HFFc6 (cell line): ENCODE data around the gene ZNF593OS. TPM values are rescaled to one million over a fixed set of nuclear protein-coding genes. Genes with fewer than 3 reads are reported as not detected.

Experiments
- DNase-seq: peaks from one replicate; pipeline ENCODE4 v3.0.0-alpha.2; 2018
- H3K27ac Mint-ChIP-seq: 2 replicates; pipeline ENCODE4 v1.8.0; 2020; ENCODE audit warnings: mild to moderate bottlenecking, mixed read lengths
- H3K27me3 Mint-ChIP-seq: 2 replicates; pipeline ENCODE4 v1.8.0; 2021; ENCODE audit warnings: mild to moderate bottlenecking, moderate library complexity, mixed read lengths; ENCODE audit not compliant: insufficient read depth
- H3K36me3 Mint-ChIP-seq: 2 replicates; pipeline ENCODE4 v1.8.0; 2021; ENCODE audit warnings: low read depth, mixed read lengths
- H3K4me1 Mint-ChIP-seq: 2 replicates; pipeline ENCODE4 v1.8.0; 2020; ENCODE audit warnings: low read depth, mixed read lengths
- H3K4me3 Mint-ChIP-seq: 2 replicates; pipeline ENCODE4 v1.8.0; 2020; ENCODE audit warnings: mild to moderate bottlenecking, moderate library complexity, mixed read lengths
- H3K9me3 Mint-ChIP-seq: 2 replicates; pipeline ENCODE4 v1.8.0; 2020; ENCODE audit warnings: mild to moderate bottlenecking, mixed read lengths
- CTCF ChIP-seq: fragments of 200-600 bp; sonication (generic); IDR thresholded peaks from 2 replicates; pipeline ENCODE4 v1.5.0; 2021; ENCODE audit warnings: antibody characterized with exemption, mild to moderate bottlenecking
- total RNA-seq, 6 experiments: library from RNA; stranded (reverse); fragmentation: NEBNext Ultra II Directional; extraction: Animal tissue kit (Norgen Biotek cat#: 25700); gene quantifications; 2 replicates in 1 of 6; 3 replicates in 5 of 6; pipeline ENCODE4 v1.2.3, GENCODE V29; 2021

Gene ZNF593OS
- total RNA-seq, 6 experiments from 2014 or later, result not detected

GRCh38 chr1:26155370-26156284 lies 16.0 kb downstream of the ZNF593OS start:
- Mint-ChIP-seq H3K27ac (no peak overlapping the region), H3K36me3 (no peaks in the 10 kb centered on the region), H3K4me1 (peaks cover 5% of the 10 kb centered on the region; the same call in 1 of the 2 replicates), H3K4me3 (no peak overlapping the region), H3K9me3 (no peaks in the 10 kb centered on the region), H3K27me3 (peaks cover 47% of the 10 kb centered on the region)
- TF ChIP-seq CTCF, result no peak
- DNase-seq, result no peak

GRCh38 chr1:26154750-26155149 lies 16.9 kb downstream of the ZNF593OS start:
- no peaks in the 10 kb centered on the region for H3K9me3 Mint-ChIP-seq
- DNase-seq, result no peak
- no peak overlapping the region for H3K4me3 Mint-ChIP-seq
- peaks cover 52% of the 10 kb centered on the region for H3K27me3 Mint-ChIP-seq
- H3K4me1 Mint-ChIP-seq, result peaks cover 5% of the 10 kb centered on the region; the same call in 1 of the 2 replicates
- H3K27ac Mint-ChIP-seq, result no peak overlapping the region
- no peak for TF ChIP-seq CTCF
- no peaks in the 10 kb centered on the region for H3K36me3 Mint-ChIP-seq

GRCh38 chr1:26153966-26154532 lies 17.6 kb downstream of the ZNF593OS start:
- H3K27ac Mint-ChIP-seq, result no peak overlapping the region
- TF ChIP-seq CTCF, result no peak

GRCh38 chr1:26148887-26149286 lies 22.7 kb downstream of the ZNF593OS start:
- Mint-ChIP-seq H3K4me1 (no peaks in the 10 kb centered on the region), H3K27ac (no peak overlapping the region), H3K4me3 (no peak overlapping the region), H3K9me3 (no peaks in the 10 kb centered on the region), H3K36me3 (no peaks in the 10 kb centered on the region), H3K27me3 (peaks cover 51% of the 10 kb centered on the region)
- no peak for DNase-seq
- no peak for TF ChIP-seq CTCF

More at GRCh38 chr1:26153966-26154532, 17.6 kb downstream of the ZNF593OS start:
- Mint-ChIP-seq H3K36me3 (no peaks in the 10 kb centered on the region), H3K9me3 (no peaks in the 10 kb centered on the region), H3K4me3 (no peak overlapping the region), H3K4me1 (peaks cover 5% of the 10 kb centered on the region; the same call in 1 of the 2 replicates), H3K27me3 (peaks cover 54% of the 10 kb centered on the region)
- no peak for DNase-seq

- no peaks in the 10 kb centered on the region for H3K9me3 Mint-ChIP-seq
- H3K4me3 Mint-ChIP-seq, result no peak overlapping the region
- H3K36me3 Mint-ChIP-seq, result no peaks in the 10 kb centered on the region
- DNase-seq, result no peak
- TF ChIP-seq CTCF, result no peak
- no peaks in the 10 kb centered on the region for H3K4me1 Mint-ChIP-seq
- peaks cover 37% of the 10 kb centered on the region for H3K27me3 Mint-ChIP-seq
- H3K27ac Mint-ChIP-seq, result no peak overlapping the region
These were observed 25.7 kb downstream of the ZNF593OS start for GRCh38 chr1:26145960-26146294.
